Mesothelial cell of epicardium (in vitro differentiated cells): ENCODE results near the gene CNKSR2. TPM values are rescaled to one million over a fixed set of nuclear protein-coding genes. Genes with fewer than 3 reads are reported as not detected.
A peak's percentile ranks its signal among the peaks of the same experiment; 100 is the strongest.

Experiments used
- DNase-seq, 2 experiments: peaks; one replicate each; pipeline ENCODE4 v3.0.0; 2021; ENCODE audit warnings: low spot score in 2 of 2; ENCODE audit not compliant: unreplicated experiment in 2 of 2
- H3K27ac Mint-ChIP-seq: 2 replicates; pipeline ENCODE4 v1.8.0; 2021; ENCODE audit warnings: mixed read lengths
- H3K27me3 Mint-ChIP-seq: 2 replicates; pipeline ENCODE4 v1.8.0; 2021; ENCODE audit warnings: low read depth, mixed read lengths
- H3K36me3 Mint-ChIP-seq: 2 replicates; pipeline ENCODE4 v1.8.0; 2021; ENCODE audit warnings: mixed read lengths
- H3K4me1 Mint-ChIP-seq: 2 replicates; pipeline ENCODE4 v1.8.0; 2021; ENCODE audit warnings: mixed read lengths
- H3K4me3 Mint-ChIP-seq: 2 replicates; pipeline ENCODE4 v1.8.0; 2021; ENCODE audit warnings: mild to moderate bottlenecking, moderate library complexity, mixed read lengths
- H3K9me3 Mint-ChIP-seq: 2 replicates; pipeline ENCODE4 v1.8.0; 2021; ENCODE audit warnings: mixed read lengths
- CTCF ChIP-seq: fragments of 200-600 bp; sonication (generic); IDR thresholded peaks from one replicate; pipeline ENCODE4 v1.5.0; 2021; ENCODE audit warnings: antibody characterized with exemption; ENCODE audit not compliant: unreplicated experiment
- total RNA-seq: library from RNA; stranded (reverse); gene quantifications from 3 replicates; pipeline ENCODE4 v1.2.1, GENCODE V29; 2021

Gene CNKSR2
- total RNA-seq, 1 donor from 2014 or later: 9.1 TPM

GRCh38 chrX:21373637-21374162, 518 bp upstream of the CNKSR2 start:
- Mint-ChIP-seq H3K27me3 (peaks cover 48% of the 10 kb centered on the region), H3K9me3 (no peaks in the 10 kb centered on the region), H3K4me3 (peak overlapping the region; percentile 68), H3K27ac (no peak overlapping the region), H3K36me3 (no peaks in the 10 kb centered on the region), H3K4me1 (peaks cover 11% of the 10 kb centered on the region)
- DNase-seq: no peak
- TF ChIP-seq CTCF: no peak

GRCh38 chrX:21374994-21375707, 933 bp downstream of the CNKSR2 start:
- Mint-ChIP-seq H3K9me3 (no peaks in the 10 kb centered on the region), H3K27ac (peak overlapping the region; percentile 76), H3K36me3 (no peaks in the 10 kb centered on the region), H3K27me3 (peaks cover 50% of the 10 kb centered on the region), H3K4me1 (peaks cover 11% of the 10 kb centered on the region), H3K4me3 (peak overlapping the region; percentile 92)
- peak in 1 of 2 experiments; percentile 45 for DNase-seq
- TF ChIP-seq CTCF: no peak

- peaks cover 50% of the 10 kb centered on the region for H3K27me3 Mint-ChIP-seq
- H3K36me3 Mint-ChIP-seq: no peaks in the 10 kb centered on the region
- peaks cover 11% of the 10 kb centered on the region for H3K4me1 Mint-ChIP-seq
- H3K9me3 Mint-ChIP-seq: no peaks in the 10 kb centered on the region
- H3K27ac Mint-ChIP-seq: no peak overlapping the region
- peak overlapping the region; percentile 92 for H3K4me3 Mint-ChIP-seq
- no peak for DNase-seq
- TF ChIP-seq CTCF: no peak
Measured at GRCh38 chrX:21375708-21376009, 1.4 kb downstream of the CNKSR2 start.

- no peaks in the 10 kb centered on the region for H3K36me3 Mint-ChIP-seq
- DNase-seq: no peak
- peaks cover 49% of the 10 kb centered on the region for H3K27me3 Mint-ChIP-seq
- H3K4me1 Mint-ChIP-seq: peaks cover 11% of the 10 kb centered on the region
- H3K9me3 Mint-ChIP-seq: no peaks in the 10 kb centered on the region
- TF ChIP-seq CTCF: no peak
- peak overlapping the region; percentile 92 for H3K4me3 Mint-ChIP-seq
- H3K27ac Mint-ChIP-seq: no peak overlapping the region
Measured at GRCh38 chrX:21376636-21377035, 2.4 kb downstream of the CNKSR2 start.

- no peak for DNase-seq
- H3K36me3 Mint-ChIP-seq: no peaks in the 10 kb centered on the region
- peaks cover 32% of the 10 kb centered on the region for H3K27me3 Mint-ChIP-seq
- H3K4me1 Mint-ChIP-seq: peaks cover 9% of the 10 kb centered on the region
- no peaks in the 10 kb centered on the region for H3K9me3 Mint-ChIP-seq
- TF ChIP-seq CTCF: no peak
- H3K4me3 Mint-ChIP-seq: no peak overlapping the region
- H3K27ac Mint-ChIP-seq: no peak overlapping the region
Measured at GRCh38 chrX:21379991-21380390, 5.8 kb downstream of the CNKSR2 start.
